Peyer's patch (tissue), 4 donors: ENCODE results near the gene TRIM14.

Experiments
- CTCF ChIP-seq, 6 experiments: fragments of 450-650 bp in 4 of 6; fragments of 200-600 bp in 2 of 6; sonication (generic) in 1 of 6; IDR thresholded peaks; one replicate each; pipeline ENCODE4 v1.5.1; 2017 to 2019; ENCODE audit warnings: antibody characterized with exemption in 6 of 6, mild to moderate bottlenecking in 3 of 6, moderate library complexity in 1 of 6
- POLR2A ChIP-seq, 2 donors: fragments of 450-650 bp; IDR thresholded peaks; one replicate each; pipeline ENCODE4 v1.5.1; 2017; ENCODE audit warnings: antibody characterized with exemption in 2 of 2, mild to moderate bottlenecking in 2 of 2, moderate library complexity in 2 of 2

DNA sequence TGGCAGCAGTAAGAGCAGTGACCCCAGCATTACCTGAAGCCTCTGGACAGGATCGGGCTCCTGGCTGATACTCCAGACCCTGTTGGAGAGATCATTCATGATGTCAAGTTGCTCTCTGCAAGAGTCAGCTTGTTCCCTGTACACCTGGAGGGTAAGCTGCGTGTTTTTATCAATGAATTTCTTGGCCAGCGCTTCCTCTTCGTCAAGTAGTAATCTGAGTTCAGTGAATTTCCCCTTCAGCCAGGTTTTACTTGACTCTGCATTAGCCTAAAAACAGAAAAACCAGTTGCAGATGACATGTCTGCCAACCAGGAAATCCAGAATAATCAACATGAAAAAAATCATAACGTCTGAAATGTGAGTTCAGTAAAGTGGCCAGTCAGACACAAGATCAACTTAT lies 19.1 kb downstream of the TRIM14 start:
- TF ChIP-seq CTCF (IDR thresholded peaks at IDR 0.05) (no peak), POLR2A (IDR thresholded peaks at IDR 0.05) (no peak)
